ENCODE measurements around the gene SLC39A11.

SLC39A11 gene

GRCh38 chr17:72635034-72635635 lies 457.4 kb downstream of the SLC39A11 start:
- ChIA-PET POLR2A (no interaction called here), CTCF (no interaction called here)
- DNase-seq (ENCODE audit: low read depth, low spot score): no peak
- no peak overlapping the region for H3K4me3 ChIP-seq (ENCODE audit: low read depth, low read length)
- no peak for TF ChIP-seq CTCF (IDR thresholded peaks at IDR 0.05; ENCODE audit: insufficient read depth, low read length, missing control alignments)

- H3K4me3 ChIP-seq (ENCODE audit: low read depth, low read length): no peak overlapping the region
- TF ChIP-seq CTCF (IDR thresholded peaks at IDR 0.05; ENCODE audit: insufficient read depth, low read length, missing control alignments): no peak
- no peak for DNase-seq (ENCODE audit: low read depth, low spot score)
- ChIA-PET POLR2A (no interaction called here), CTCF (no interaction called here)
Observed at GRCh38 chr17:72634621-72635020, 457.9 kb downstream of the SLC39A11 start.

GRCh38 chr17:72631949-72632684 lies 460.4 kb downstream of the SLC39A11 start:
- H3K4me3 ChIP-seq (ENCODE audit: low read depth, low read length): no peak overlapping the region
- TF ChIP-seq CTCF (IDR thresholded peaks at IDR 0.05; ENCODE audit: insufficient read depth, low read length, missing control alignments): no peak
- POLR2A ChIA-PET: no interaction called here
- DNase-seq (ENCODE audit: low read depth, low spot score): no peak
- CTCF ChIA-PET: interaction anchor here (0.9 kb wide), 1 partner anchor 10 kb away, joined by 4 read pairs; no protein-coding TSS in a partner anchor

- no peak for DNase-seq (ENCODE audit: low read depth, low spot score)
- ChIA-PET POLR2A (no interaction called here), CTCF (interaction anchor here (0.9 kb wide), 1 partner anchor 9 kb away, joined by 4 read pairs; no protein-coding TSS in a partner anchor)
- H3K4me3 ChIP-seq (ENCODE audit: low read depth, low read length): no peak overlapping the region
- no peak for TF ChIP-seq CTCF (IDR thresholded peaks at IDR 0.05; ENCODE audit: insufficient read depth, low read length, missing control alignments)
Observed at GRCh38 chr17:72631568-72631948, 460.9 kb downstream of the SLC39A11 start.

- no peak for DNase-seq (ENCODE audit: low read depth, low spot score)
- ChIA-PET POLR2A (interaction anchor here (1.2 kb wide), 1 partner anchor 32 kb away, joined by 5 read pairs; no protein-coding TSS in a partner anchor), CTCF (interaction anchor here (1.0 to 6.6 kb wide), 7 partner anchors 12 to 103 kb away, joined by 3 to 46 read pairs (median 3); no protein-coding TSS in a partner anchor)
- no peak overlapping the region for H3K4me3 ChIP-seq (ENCODE audit: low read depth, low read length)
- no peak for TF ChIP-seq CTCF (IDR thresholded peaks at IDR 0.05; ENCODE audit: insufficient read depth, low read length, missing control alignments)
Observed at GRCh38 chr17:72624652-72625051, 467.8 kb downstream of the SLC39A11 start.

GRCh38 chr17:72624226-72624625 lies 468.3 kb downstream of the SLC39A11 start:
- no peak overlapping the region for H3K4me3 ChIP-seq (ENCODE audit: low read depth, low read length)
- no peak for TF ChIP-seq CTCF (IDR thresholded peaks at IDR 0.05; ENCODE audit: insufficient read depth, low read length, missing control alignments)
- POLR2A ChIA-PET: interaction anchor here (1.2 kb wide), 1 partner anchor 32 kb away, joined by 5 read pairs; no protein-coding TSS in a partner anchor

More at GRCh38 chr17:72624226-72624625, 468.3 kb downstream of the SLC39A11 start:
- no peak for DNase-seq (ENCODE audit: low read depth, low spot score)
- CTCF ChIA-PET: interaction anchor here (1.0 to 6.6 kb wide), 7 partner anchors 11 to 104 kb away, joined by 3 to 46 read pairs (median 3); no protein-coding TSS in a partner anchor

Measured in AG04449 (cell line).